Activated CD4-positive, alpha-beta T cell treated with anti-CD3 and anti-CD28 coated beads, Interleukin-2, amount 50 U/mL, for 1 hour (primary cell): ENCODE results near the gene RBM26.

ENCODE experiments used
- DNase-seq: peaks from one replicate; pipeline ENCODE4 v3.0.0-alpha.2; 2020

Gene RBM26

GRCh38 chr13:79417741-79418140 lies 11.7 kb upstream of the RBM26 start:
- DNase-seq, result no peak

- DNase-seq, result no peak
These were observed 7.5 kb upstream of the RBM26 start for GRCh38 chr13:79413521-79413920.

- no peak for DNase-seq
These were observed 3.8 kb upstream of the RBM26 start for GRCh38 chr13:79409828-79410227.

GRCh38 chr13:79407349-79407979 lies 1.4 kb upstream of the RBM26 start:
- DNase-seq, result no peak

GRCh38 chr13:79406597-79406908 lies 498 bp upstream of the RBM26 start:
- no peak for DNase-seq

GRCh38 chr13:79405501-79405830 lies 589 bp downstream of the RBM26 start:
- DNase-seq, result no peak

GRCh38 chr13:79404985-79405384 lies 1.1 kb downstream of the RBM26 start:
- no peak for DNase-seq

- no peak for DNase-seq
These were observed 1.7 kb downstream of the RBM26 start for GRCh38 chr13:79404361-79404760.

- DNase-seq, result no peak
These were observed 2.9 kb downstream of the RBM26 start for GRCh38 chr13:79403113-79403512.

GRCh38 chr13:79402679-79403078 lies 3.4 kb downstream of the RBM26 start:
- no peak for DNase-seq

GRCh38 chr13:79402074-79402635 lies 3.9 kb downstream of the RBM26 start:
- no peak for DNase-seq

GRCh38 chr13:79401259-79402070 lies 4.6 kb downstream of the RBM26 start:
- DNase-seq, result no peak

GRCh38 chr13:79398915-79399314 lies 7.1 kb downstream of the RBM26 start:
- DNase-seq, result no peak

GRCh38 chr13:79398127-79398526 lies 7.9 kb downstream of the RBM26 start:
- no peak for DNase-seq

GRCh38 chr13:79395881-79396280 lies 10.2 kb downstream of the RBM26 start:
- DNase-seq, result no peak

- DNase-seq, result peak; percentile 16
These were observed 12.3 kb downstream of the RBM26 start for GRCh38 chr13:79393564-79394249.

- DNase-seq, result no peak
These were observed 13.0 kb downstream of the RBM26 start for GRCh38 chr13:79392882-79393563.

- DNase-seq, result no peak
These were observed 17.0 kb downstream of the RBM26 start for GRCh38 chr13:79389026-79389425.

- no peak for DNase-seq
These were observed 18.2 kb downstream of the RBM26 start for GRCh38 chr13:79387853-79388252.

GRCh38 chr13:79386125-79386826 lies 19.8 kb downstream of the RBM26 start:
- DNase-seq, result no peak

- DNase-seq, result no peak
These were observed 20.4 kb downstream of the RBM26 start for GRCh38 chr13:79385694-79386093.

GRCh38 chr13:79384022-79384610 lies 21.9 kb downstream of the RBM26 start:
- DNase-seq, result no peak
